Mesothelial cell of epicardium (in vitro differentiated cells): ENCODE data around the gene ANKS3. TPM values are rescaled to one million over a fixed set of nuclear protein-coding genes. Genes with fewer than 3 reads are reported as not detected.
A peak's percentile ranks its signal among the peaks of the same experiment; 100 is the strongest.

Experiments used
- DNase-seq, 2 experiments: peaks; one replicate each; pipeline ENCODE4 v3.0.0; 2021; ENCODE audit warnings: low spot score in 2 of 2; ENCODE audit not compliant: unreplicated experiment in 2 of 2
- H3K27ac Mint-ChIP-seq: 2 replicates; pipeline ENCODE4 v1.8.0; 2021; ENCODE audit warnings: mixed read lengths
- H3K27me3 Mint-ChIP-seq: 2 replicates; pipeline ENCODE4 v1.8.0; 2021; ENCODE audit warnings: low read depth, mixed read lengths
- H3K36me3 Mint-ChIP-seq: 2 replicates; pipeline ENCODE4 v1.8.0; 2021; ENCODE audit warnings: mixed read lengths
- H3K4me1 Mint-ChIP-seq: 2 replicates; pipeline ENCODE4 v1.8.0; 2021; ENCODE audit warnings: mixed read lengths
- H3K4me3 Mint-ChIP-seq: 2 replicates; pipeline ENCODE4 v1.8.0; 2021; ENCODE audit warnings: mild to moderate bottlenecking, moderate library complexity, mixed read lengths
- H3K9me3 Mint-ChIP-seq: 2 replicates; pipeline ENCODE4 v1.8.0; 2021; ENCODE audit warnings: mixed read lengths
- total RNA-seq: library from RNA; stranded (reverse); gene quantifications from 3 replicates; pipeline ENCODE4 v1.2.1, GENCODE V29; 2021
- TF ChIP-seq, protein P1 (sequence below): fragments of 200-600 bp; sonication (generic); IDR thresholded peaks from one replicate; pipeline ENCODE4 v1.5.0; 2021; ENCODE audit warnings: antibody characterized with exemption; ENCODE audit not compliant: unreplicated experiment

The ANKS3 gene
- total RNA-seq, 1 donor from 2014 or later = 45.8 TPM

DNA sequence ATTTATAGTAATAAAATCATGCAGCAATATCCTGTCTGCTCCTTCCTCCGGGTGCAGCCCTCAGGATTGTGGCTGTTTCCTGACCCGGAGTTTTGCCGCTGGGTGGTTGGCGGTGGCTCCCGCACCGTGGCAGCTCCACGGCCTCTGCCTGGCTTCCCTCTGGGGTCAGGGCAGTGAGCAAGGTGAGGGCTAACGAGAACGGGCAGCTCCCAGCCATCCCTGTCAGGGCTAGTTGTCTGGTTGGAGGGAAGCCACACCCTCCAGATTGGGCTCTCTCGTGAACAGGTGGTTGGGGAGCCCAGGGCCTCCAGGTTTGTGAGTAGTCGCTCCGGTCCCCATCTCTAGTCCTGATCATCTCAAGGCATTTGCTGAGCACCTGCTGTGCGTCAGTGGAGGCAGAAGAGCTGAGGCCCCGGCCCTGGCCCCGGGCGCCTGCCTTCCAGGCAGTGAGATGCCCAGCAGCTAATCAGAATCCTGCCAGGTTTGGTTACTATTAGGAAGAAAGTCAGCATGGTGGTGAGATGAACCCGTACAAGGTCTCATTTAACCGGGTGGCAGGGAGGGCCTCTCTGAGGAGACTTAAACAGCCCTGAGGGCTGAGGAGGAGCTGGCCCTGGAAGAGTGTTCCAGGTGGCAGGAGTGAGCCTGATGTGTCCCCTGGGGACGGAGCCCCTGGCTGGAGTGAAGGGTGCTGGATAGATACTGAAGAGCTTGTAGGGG lies 43.0 kb downstream of the ANKS3 start:
- no peaks in the 10 kb centered on the region for H3K9me3 Mint-ChIP-seq
- H3K27me3 Mint-ChIP-seq = no peaks in the 10 kb centered on the region
- TF ChIP-seq, protein P1, sequence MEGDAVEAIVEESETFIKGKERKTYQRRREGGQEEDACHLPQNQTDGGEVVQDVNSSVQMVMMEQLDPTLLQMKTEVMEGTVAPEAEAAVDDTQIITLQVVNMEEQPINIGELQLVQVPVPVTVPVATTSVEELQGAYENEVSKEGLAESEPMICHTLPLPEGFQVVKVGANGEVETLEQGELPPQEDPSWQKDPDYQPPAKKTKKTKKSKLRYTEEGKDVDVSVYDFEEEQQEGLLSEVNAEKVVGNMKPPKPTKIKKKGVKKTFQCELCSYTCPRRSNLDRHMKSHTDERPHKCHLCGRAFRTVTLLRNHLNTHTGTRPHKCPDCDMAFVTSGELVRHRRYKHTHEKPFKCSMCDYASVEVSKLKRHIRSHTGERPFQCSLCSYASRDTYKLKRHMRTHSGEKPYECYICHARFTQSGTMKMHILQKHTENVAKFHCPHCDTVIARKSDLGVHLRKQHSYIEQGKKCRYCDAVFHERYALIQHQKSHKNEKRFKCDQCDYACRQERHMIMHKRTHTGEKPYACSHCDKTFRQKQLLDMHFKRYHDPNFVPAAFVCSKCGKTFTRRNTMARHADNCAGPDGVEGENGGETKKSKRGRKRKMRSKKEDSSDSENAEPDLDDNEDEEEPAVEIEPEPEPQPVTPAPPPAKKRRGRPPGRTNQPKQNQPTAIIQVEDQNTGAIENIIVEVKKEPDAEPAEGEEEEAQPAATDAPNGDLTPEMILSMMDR = no peak
- no peak for DNase-seq
- H3K4me1 Mint-ChIP-seq = peaks cover 3% of the 10 kb centered on the region
- H3K4me3 Mint-ChIP-seq = peak overlapping the region; percentile 34
- peak overlapping the region; percentile 73 for H3K27ac Mint-ChIP-seq
- peaks cover 2% of the 10 kb centered on the region for H3K36me3 Mint-ChIP-seq

DNA sequence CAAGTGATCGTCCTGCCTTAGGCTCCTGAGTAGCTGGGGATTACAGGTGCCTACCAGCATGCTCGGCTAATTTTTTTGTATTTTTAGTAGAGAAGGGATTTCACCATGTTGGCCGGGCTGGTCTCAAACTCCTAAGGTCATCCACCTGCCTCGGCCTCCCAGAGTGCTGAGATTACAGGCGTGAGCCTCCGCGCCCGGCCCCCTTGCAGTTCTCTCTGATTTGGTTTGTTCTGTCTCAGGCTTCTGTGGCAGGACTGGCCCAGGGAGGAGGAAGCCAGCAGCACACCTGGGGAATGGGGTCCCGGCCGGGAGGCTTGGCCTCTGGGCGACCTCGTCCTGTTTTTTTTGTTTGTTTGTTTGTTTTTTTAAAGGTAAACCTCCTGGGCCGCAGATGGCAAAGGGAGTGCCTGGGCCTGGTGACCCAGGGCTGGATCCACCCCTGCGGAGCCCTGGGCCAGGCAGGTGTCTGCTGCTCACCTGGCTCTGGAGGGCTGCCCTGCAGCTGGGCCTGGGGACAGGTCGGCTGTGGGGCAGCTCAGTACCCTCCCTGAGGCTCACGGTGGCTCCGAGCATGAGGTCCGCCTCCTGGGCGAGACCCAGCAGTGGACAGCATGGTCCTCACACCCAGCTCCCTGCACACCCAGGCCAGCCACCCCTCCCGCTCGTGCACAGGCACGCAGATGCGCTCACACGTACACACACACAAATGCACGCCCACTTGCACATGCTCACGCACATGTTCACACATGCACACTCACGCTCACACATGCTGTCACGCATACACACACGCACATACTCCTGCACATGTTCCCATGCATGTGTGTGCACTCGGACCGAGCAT lies 44.0 kb downstream of the ANKS3 start:
- H3K36me3 Mint-ChIP-seq = peaks cover 3% of the 10 kb centered on the region
- no peak overlapping the region for H3K4me3 Mint-ChIP-seq
- no peaks in the 10 kb centered on the region for H3K9me3 Mint-ChIP-seq
- TF ChIP-seq, protein P1 = no peak
- no peaks in the 10 kb centered on the region for H3K27me3 Mint-ChIP-seq
- H3K4me1 Mint-ChIP-seq = peaks cover 3% of the 10 kb centered on the region
- no peak for DNase-seq
- no peak overlapping the region for H3K27ac Mint-ChIP-seq

GRCh38 chr16:4689091-4689671 lies 44.9 kb downstream of the ANKS3 start:
- no peak overlapping the region for H3K4me3 Mint-ChIP-seq
- H3K27me3 Mint-ChIP-seq = no peaks in the 10 kb centered on the region
- H3K36me3 Mint-ChIP-seq = peaks cover 7% of the 10 kb centered on the region
- no peaks in the 10 kb centered on the region for H3K9me3 Mint-ChIP-seq
- DNase-seq = no peak
- H3K4me1 Mint-ChIP-seq = no peaks in the 10 kb centered on the region
- no peak overlapping the region for H3K27ac Mint-ChIP-seq
- TF ChIP-seq, protein P1 = no peak

- H3K27me3 Mint-ChIP-seq = no peaks in the 10 kb centered on the region
- TF ChIP-seq, protein P1 = no peak
- no peak overlapping the region for H3K4me3 Mint-ChIP-seq
- peaks cover 7% of the 10 kb centered on the region for H3K36me3 Mint-ChIP-seq
- no peak for DNase-seq
- no peak overlapping the region for H3K27ac Mint-ChIP-seq
- H3K9me3 Mint-ChIP-seq = no peaks in the 10 kb centered on the region
- H3K4me1 Mint-ChIP-seq = no peaks in the 10 kb centered on the region
Measured at GRCh38 chr16:4688674-4689045, 45.4 kb downstream of the ANKS3 start.

DNA sequence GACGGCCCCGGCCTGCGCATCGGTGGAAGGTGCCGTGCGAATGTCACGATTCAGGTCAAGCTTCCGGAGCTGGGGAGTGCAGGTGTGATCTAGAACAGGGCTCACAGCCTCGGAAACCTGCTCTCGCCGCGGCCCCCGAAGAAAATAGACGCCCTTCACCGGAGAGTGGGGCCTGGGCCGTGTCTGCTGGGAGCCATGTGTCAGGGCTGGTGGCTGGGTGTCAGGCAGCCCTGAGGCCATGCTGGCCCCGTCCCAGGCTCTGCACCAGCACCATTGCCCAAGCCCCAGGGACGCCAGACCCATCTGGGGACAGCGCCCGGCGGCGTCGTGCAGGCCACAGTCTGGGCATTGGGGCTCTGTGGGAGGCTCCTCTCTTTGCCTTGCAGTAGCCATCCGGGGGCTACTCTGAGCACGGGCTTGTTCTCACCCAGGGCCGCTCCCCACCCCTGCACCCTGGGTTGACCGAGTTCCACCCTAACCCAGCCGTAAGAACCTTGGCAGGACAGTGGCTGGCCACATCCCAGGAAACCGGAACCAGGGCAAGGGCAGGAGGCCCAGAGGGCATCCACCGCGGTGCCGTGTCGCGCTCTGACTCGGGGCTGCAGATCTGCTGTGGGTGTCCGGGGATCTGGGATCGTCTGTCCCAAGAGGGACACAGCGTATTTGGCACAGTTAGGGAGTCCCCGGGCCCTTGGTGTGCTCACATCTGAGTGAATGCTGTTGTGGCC lies 46.0 kb downstream of the ANKS3 start:
- no peak for DNase-seq
- Mint-ChIP-seq H3K36me3 (peaks cover 7% of the 10 kb centered on the region), H3K4me1 (no peaks in the 10 kb centered on the region), H3K27ac (no peak overlapping the region), H3K9me3 (no peaks in the 10 kb centered on the region), H3K27me3 (no peaks in the 10 kb centered on the region), H3K4me3 (no peak overlapping the region)
- TF ChIP-seq, protein P1 = no peak
